ENCODE results near the gene SLC37A1.

GRCh38 chr21:42566524-42567213 lies 53.0 kb downstream of the SLC37A1 start:
- no peak for TF ChIP-seq RAD21 (IDR thresholded peaks at IDR 0.05)
- TF ChIP-seq CTCF (IDR thresholded peaks at IDR 0.05; ENCODE audit: low read depth, low read length, missing input control), result no peak
- TF ChIP-seq, protein P1, sequence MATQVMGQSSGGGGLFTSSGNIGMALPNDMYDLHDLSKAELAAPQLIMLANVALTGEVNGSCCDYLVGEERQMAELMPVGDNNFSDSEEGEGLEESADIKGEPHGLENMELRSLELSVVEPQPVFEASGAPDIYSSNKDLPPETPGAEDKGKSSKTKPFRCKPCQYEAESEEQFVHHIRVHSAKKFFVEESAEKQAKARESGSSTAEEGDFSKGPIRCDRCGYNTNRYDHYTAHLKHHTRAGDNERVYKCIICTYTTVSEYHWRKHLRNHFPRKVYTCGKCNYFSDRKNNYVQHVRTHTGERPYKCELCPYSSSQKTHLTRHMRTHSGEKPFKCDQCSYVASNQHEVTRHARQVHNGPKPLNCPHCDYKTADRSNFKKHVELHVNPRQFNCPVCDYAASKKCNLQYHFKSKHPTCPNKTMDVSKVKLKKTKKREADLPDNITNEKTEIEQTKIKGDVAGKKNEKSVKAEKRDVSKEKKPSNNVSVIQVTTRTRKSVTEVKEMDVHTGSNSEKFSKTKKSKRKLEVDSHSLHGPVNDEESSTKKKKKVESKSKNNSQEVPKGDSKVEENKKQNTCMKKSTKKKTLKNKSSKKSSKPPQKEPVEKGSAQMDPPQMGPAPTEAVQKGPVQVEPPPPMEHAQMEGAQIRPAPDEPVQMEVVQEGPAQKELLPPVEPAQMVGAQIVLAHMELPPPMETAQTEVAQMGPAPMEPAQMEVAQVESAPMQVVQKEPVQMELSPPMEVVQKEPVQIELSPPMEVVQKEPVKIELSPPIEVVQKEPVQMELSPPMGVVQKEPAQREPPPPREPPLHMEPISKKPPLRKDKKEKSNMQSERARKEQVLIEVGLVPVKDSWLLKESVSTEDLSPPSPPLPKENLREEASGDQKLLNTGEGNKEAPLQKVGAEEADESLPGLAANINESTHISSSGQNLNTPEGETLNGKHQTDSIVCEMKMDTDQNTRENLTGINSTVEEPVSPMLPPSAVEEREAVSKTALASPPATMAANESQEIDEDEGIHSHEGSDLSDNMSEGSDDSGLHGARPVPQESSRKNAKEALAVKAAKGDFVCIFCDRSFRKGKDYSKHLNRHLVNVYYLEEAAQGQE (IDR thresholded peaks at IDR 0.05), result no peak
- no peak for TF ChIP-seq TAF1 (conservative IDR thresholded peaks at IDR 0.05)
- TF ChIP-seq JUND (IDR thresholded peaks at IDR 0.05), result no peak

Data from liver (tissue), 3 donors.